HG03039 (cell line): ENCODE results near the gene VTI1A.

Source experiments
- ATAC-seq: cut with Tn5 transposase; IDR thresholded peaks from one replicate; pipeline ENCODE4 v1.9.1; 2021; ENCODE audit warnings: mild to moderate bottlenecking, moderate library complexity; ENCODE audit not compliant: unreplicated experiment

The VTI1A gene

DNA sequence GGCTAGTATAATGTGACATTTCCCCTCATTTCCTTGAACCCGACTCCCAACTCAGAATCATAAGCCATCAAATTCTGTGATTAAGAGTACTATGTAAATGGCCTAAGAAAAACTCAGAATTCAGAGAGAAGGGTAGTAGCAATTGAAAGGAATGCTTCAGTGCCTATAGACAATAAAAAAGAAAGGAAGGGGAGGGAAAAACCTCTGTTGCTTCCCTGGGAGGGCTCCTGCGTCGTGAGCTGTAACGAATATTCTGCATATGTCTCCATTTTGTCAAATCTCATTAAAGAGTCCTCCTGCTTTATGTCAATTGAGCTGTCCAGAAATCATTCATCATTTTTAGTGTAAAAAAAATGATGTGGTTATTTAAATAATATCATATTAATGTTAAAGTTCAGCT lies 223.0 kb downstream of the VTI1A start:
- ATAC-seq: no peak

DNA sequence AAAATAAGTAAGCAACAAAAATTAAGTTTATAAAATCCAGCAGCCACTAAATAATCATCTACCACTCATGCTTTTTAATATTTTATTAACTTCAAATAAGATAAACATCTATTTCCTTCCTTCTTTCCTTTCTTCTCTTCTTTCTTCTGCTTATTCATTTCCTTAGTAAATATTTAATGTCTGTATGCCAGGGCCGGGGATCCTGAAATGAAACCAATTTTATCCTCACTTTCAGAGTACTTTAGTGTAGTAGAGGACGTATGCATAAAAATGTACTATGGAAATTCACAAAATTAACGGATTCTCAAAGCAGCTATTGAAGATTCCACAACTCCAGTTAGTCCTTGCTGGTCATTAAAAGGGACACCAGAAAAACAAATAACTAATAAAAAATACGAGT lies 224.7 kb downstream of the VTI1A start:
- ATAC-seq: no peak

DNA sequence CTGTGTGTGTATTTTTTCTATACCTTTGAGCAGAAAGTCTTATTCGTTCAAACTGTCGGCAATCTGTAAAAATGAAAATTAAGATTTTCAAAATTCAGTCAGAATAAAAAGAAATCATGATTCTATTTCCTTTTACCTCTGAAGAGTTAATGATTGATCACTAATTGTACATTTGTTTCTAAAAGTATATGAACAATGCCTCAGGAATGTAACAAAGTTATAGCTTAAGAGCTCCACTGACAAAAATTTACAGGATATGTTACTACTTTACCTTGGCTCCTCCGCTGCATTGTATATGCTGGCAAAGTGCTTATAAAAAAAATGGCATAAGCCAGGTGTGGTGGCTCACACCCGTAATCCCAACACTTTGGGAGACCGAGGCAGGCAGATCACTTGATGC lies 225.7 kb downstream of the VTI1A start:
- no peak for ATAC-seq

DNA sequence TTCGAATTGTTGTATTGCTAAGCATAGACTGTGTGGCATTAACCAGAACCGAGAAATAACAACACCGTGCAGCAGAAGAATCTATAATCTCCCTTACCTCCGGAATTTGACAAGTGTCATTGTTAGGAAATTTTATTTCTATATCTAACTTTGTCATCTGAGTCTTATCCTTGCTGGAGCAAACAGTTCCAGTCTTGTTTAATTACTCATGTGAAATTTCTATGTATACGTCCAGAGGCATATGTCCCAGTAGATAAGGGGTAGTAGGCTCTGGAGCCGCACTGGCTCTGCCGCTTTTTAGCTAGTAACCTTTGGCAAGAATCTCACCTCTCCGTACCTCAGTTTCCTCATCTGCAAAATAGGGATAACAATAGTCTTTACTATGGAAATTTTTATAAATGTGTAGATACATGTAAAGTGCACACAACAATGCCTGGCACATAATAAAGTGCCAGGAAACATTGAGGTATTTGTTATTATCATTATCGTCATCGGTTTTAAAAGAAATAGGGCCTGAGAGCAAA lies 228.6 kb downstream of the VTI1A start:
- ATAC-seq: no peak

DNA sequence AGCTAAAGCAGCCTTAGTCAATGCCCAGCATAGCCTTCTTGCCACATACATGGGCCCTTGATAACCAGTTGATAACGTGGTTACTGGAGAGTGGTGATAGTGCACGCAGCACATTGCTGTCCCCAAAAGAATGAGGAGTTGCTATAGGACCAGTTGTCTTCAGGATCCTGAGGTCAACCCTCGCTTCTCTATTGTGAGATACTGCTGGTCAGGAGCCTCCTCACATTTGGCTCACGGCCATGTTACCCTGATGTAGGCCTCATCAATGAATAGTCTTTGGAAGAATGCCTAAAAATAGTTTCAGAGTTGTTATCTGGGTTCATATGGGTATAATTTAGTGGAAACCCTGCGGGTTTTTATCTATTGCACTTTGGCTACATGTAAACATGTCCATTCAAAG lies 230.7 kb downstream of the VTI1A start:
- no peak for ATAC-seq

DNA sequence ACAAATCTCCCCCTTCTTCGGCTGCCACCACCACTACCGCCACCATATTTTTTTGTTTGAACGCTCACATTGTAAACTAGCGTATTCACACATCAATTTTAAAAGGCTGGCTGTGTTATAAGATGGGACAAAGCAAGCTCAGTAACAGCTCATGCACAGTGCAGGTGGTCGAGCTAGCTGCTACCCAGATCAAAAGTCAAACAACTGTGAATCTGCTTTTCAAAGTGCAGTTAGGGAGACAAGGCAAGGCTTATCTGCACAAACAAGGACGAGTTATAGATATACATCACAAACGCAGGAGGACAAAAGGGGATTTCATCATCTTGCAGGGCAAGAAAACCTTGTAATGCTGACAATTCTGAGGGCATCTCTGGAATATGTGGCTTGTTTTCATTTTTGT lies 231.6 kb downstream of the VTI1A start:
- no peak for ATAC-seq

DNA sequence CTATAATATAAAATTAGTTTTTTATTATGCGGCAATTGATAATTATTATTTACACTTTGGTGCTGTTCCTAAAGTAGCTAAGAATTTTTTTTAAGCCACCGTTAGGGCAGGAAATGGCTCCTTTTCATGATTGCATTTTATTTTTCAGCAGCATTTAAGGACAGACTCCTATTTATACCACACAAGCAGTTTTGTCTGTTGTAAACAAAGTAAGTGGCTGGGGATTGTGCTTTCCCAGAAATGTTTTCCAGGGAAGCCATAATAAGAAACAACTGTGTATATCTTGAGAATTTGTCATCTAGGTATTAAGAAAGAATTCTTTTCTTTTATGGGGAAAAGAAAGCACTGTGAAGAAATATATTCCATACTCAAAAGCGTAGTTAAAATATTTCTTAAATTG lies 232.0 kb downstream of the VTI1A start:
- no peak for ATAC-seq

DNA sequence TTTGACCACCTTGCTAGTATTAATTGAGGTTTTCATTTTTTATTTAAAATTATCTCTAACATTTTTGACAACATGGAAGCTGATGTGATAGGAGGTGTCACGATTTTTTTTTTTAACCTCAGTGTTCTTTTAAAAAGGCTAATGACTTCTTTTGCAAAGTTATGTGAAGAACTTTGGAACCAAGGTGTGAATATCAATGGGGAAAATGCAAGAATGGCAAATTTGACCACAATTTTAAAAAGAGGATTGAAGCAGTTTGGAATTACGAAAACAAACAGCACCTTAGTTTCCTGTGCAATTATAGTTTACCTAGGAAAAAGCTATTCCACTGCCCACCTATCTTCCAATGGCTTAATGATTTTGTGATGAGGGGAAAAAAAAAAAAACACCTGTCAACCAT lies 232.4 kb downstream of the VTI1A start:
- no peak for ATAC-seq

DNA sequence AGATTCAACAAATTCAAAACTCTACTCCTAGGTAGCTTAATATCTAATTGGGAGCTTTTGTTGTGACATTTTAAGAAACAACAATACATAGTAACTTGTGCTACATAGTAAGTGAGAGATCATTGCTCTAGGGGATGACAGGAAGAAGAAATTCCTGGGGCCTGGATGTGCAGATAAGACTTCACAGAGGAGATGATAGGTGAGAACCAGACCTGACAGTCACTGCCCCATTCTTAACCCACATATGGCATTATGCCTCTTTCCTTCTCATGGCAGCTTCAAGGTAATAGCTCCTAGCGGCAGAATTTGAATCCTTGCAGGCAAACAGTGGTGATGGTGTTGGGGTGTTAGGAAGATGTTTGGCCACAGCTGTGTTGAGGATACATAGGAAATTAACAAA lies 233.6 kb downstream of the VTI1A start:
- no peak for ATAC-seq

DNA sequence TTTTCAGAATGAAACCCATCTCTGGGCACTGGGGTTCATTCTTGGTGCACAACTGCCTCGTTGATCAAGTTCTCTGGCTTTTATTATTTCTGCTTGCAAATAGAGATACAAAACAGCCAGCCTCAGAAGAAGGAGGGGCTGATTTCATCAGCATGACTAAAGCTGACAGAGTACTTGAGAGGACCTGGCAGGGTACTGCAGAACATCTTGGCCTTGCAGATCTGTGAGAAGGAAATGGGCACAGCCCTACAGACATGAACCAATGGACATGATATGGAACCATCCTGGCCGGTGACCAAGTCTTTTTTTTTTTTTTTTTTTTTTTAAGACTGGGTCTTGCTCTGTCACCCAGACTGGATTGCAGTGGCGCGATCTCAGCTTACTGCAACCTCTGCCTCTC lies 240.6 kb downstream of the VTI1A start:
- ATAC-seq: no peak

DNA sequence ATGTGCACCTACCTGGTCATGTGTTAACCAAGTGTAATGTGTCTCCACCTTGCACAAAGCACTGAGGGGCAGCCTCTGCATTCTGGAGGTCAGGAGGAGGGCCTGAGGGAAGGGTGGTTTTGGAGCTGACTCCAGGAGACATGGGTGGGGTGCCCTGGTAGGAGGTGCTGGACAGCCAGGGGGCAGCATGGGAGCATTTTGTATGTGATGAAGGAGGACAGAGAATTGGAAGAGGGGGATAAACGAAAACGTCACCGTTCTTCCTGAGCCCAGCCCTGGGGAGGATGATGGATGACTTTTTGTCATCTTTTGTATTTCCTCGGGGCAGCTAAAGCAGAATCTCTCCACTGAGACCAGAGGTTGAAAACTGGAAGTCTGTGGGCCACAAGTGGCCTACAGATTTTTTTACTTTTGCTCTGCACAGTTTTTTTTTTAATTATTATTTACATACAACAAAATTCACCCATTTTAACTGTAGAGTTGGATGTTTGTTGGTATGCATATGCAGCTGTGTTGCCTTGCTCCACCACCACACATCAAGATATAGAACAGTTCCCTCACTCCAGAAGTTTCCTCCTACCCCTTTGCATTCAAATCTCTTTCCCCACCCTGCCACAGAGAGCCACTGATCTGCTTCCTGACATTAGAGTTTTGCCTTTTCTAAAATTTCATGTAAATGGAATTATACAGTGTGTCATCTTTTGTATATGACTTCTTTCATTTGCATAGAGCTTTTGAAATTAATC lies 242.5 kb downstream of the VTI1A start:
- ATAC-seq: no peak

DNA sequence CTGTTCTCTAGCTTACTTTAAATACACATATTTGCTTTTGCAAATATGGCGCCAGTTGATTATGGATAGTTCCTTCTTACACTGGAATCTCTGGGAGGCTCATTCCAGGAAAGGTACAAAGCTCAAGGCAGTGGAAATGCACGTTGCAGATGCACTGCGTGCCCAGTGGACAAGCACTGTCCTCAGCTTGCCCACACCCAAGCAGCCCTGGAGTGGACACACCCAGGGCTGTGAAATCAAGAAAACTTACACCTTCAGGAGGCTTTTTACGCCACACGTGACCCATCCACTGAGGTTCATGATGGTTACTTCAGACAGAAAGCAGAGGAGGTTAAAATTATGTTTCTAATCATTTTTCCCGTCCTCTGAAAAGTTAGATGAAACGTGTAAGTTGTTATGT lies 248.5 kb downstream of the VTI1A start:
- no peak for ATAC-seq

DNA sequence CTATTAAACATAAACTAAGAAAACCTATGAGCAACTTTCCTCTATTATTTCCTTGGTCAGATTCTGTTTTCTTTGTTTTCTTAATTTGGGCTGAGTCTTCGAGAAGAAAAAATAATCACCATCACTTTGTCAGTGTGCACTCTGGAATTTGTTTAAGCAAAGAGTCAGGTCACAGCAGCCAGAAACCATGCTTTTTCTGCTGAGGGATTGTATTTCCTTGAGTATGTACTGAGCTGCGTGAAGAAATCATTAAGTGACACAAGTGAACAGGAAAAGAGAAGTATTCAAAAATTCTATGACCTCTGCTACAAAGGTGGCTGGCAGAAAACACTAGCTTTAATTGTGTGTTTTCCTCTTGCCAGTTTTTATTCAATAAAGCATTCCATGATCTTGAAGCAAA lies 249.6 kb downstream of the VTI1A start:
- no peak for ATAC-seq

DNA sequence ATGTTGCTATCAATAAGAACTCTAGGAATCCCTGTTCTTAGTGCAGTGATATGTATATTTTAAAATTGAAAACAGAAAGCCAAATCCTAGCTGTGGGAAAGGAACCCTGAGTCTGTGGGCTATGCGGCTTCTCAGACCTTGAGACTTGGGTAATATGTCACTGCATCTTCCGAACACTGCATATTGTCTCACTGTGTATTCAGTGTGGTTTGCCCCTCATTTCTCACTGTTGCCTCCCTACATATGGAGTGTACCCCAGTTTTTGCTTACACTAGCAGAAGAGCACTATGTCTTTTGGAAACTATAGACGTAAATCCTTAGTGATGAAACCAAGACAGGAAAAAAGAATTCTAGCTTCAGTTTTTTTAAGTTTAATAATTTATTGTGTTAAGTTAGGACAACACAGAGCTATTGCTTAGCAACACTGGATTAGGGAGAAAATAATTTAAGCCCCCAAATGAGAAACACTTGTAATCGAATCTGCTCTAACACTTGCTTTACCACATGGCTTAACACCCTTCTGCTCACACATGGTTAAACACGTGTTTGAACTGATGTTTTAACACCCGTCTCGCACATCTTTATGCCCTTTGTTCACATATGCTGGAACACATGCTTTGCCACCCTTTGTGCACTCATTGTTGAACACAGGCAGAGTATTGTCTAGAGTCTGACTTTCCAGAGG lies 251.3 kb downstream of the VTI1A start:
- no peak for ATAC-seq

DNA sequence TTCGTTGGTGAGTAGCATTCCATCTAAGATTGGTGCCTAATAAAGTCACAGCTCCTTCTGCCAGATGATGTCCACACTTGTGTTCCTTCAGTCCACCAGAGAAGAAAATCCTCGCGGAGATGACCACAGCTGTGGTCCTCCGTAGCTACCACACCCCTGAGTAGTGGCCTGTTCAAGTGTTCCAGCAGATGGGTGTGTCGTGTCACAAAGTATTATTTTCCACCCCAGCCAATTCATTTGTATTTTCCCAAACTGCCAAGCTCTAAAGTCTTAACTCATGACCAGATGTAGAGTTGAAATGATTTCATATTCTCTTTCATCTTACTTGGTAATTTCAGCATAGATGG lies 251.8 kb downstream of the VTI1A start:
- ATAC-seq: no peak

DNA sequence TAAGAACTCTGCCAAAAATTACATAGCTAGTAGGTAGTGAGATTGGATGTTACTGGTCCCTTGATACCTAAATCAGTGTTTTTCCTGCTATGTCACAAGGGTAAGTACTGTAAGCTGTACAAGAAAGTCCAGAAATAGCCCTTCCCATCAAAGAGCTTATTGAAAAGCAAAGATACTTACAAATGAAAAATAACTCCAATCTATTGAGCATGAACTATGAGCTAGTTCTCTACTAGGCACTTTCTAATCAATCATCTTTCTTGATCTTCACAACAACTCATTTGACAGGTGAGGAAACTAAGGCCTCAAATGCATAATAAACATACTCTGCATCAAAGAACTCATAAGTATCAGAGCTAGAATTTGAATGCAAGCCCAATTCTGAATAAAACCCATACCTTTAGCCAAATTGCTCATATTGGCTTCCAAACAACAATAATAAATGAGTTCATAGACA lies 253.2 kb downstream of the VTI1A start:
- no peak for ATAC-seq

DNA sequence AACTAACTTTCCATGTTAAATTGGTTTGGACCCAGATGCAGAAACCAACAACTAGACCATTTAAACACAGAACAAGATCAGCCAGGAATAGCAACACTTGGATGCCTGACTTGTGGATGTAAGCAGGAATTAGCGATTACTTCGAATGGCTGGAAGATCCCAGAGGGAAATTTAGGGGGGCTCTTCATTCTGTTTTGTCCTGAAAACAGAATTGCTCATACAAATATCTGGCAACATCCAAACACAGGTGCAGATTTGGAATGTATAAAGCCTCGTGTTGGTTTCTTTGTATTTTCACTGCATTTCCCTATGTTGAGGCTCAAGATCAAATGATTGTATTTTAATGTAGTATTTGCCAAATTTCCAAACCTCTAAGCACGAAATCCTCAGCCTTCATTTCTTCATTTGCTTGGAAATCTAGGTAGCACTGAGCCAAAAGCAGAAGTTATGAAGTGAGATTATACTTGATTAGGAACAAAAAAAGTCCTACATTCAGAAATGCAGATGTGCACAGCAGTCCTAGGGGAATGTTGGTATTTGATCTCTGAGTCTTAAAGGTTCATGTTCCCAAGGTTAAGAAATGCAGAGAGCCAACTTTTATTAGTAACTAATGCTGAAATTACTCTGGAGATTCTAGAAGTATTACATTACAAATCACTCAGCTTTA lies 254.3 kb downstream of the VTI1A start:
- no peak for ATAC-seq

DNA sequence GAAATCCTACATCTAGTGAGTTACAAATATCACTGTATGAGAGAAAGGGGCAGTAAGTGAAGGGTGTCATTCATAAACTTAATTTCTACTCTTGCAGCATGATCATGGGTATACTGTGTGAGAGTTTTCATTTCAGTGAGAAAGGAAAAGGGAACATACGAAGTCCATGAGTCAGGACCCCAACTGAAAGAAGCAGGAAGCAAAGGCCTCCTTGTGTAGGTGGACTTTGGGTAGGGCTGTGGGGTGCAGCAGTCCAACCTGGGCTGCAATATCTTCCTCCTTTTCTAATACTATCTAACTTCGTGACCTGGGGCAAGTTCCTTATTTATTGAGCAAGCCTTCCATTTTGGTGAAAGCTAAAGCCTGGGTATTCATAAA lies 254.9 kb downstream of the VTI1A start:
- no peak for ATAC-seq

DNA sequence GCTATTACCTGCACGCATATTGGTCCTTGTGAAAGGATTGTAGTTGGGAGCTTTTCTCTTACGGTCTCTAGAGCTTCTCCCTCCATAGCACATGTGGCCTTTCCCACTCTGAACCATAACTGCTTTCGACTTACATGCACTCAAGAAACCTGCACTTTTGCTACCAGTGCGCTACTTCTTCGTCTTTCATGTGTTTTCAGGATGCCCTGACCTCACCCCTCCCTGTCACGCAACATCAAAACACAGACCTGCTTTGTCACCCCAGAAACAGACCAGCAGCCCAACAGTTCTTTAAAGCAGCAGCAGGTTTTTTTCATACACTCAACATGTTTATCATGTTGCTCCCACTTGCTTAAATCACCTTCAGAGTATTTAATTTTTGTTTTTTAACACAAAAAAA lies 259.6 kb downstream of the VTI1A start:
- no peak for ATAC-seq

DNA sequence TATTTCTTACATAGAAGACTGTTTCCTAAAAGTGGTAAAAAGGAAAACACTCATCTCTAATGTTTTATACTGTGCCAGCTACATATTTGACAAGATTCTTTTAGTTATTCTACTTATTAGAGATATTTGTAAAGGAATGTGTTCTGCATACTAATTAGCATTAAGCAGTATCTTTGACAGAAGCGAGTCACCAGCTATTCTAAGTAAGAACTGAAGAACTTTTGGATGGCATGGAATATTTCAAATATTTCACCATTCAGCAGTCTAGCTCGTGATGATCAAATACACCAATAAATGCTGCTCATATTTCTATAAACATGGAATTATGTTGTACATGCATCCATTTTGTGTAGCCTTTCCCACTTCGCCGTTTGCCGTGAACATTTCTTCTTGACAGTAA lies 261.4 kb downstream of the VTI1A start:
- ATAC-seq: no peak

DNA sequence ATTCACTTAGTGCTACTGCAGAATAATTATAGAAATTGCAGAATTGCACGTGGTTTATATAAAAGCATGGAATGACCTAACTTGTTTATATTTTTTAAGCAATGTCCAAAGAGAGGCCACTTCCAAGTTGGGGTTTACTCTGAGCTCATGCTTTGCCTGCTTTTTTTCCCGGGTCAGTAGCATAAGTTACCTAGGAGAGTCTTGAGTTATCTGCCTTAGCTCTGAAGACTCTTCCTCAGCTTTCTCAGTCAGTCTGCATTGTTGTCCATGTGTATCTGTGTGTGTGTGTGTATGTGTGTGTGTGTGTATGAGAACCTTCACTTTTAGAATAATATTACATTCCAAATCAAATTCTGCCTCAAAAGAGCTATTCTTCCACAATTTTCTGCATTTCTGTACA lies 263.5 kb downstream of the VTI1A start:
- ATAC-seq: no peak

DNA sequence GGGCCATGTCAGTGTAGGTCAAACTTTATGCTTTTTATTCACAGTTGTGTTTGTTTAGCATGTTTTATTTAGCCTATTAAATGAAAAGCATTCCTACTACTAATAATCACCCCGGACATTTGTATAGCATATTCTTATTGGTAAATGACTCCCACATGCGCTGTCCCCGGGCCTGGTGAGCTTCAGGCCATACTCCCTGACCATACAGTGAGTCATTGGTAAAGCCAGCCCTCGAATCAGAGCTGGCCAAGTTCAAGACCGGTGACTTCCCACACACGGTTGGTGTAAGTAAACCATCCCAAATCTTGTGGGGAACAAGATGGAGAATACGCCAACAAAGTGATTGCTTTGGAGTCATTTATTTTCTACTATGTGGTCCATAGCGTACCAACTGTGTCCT lies 264.4 kb downstream of the VTI1A start:
- no peak for ATAC-seq
